Tongue (tissue), 2 donors: ENCODE results near the gene ABCB8. TPM values are rescaled to one million over a fixed set of nuclear protein-coding genes. Genes with fewer than 3 reads are reported as not detected.

Source experiments
- DNase-seq: peaks from one replicate; pipeline ENCODE4 v3.0.0-alpha.2; 2015
- total RNA-seq: library from RNA; depleted of rRNA; stranded (reverse); fragments of >200 nt; gene quantifications from one replicate; pipeline ENCODE4 v1.2.3, GENCODE V29; 2014

The ABCB8 gene
- total RNA-seq, 1 donor from 2014 or later, result 28.6 TPM

- no peak for DNase-seq
Measured at GRCh38 chr7:151074817-151075661, 46.8 kb downstream of the ABCB8 start.

- DNase-seq, result no peak
Measured at GRCh38 chr7:151075662-151075971, 47.4 kb downstream of the ABCB8 start.

- DNase-seq, result no peak
Measured at GRCh38 chr7:151075978-151076426, 47.8 kb downstream of the ABCB8 start.

- DNase-seq, result no peak
Measured at GRCh38 chr7:151076863-151077704, 48.8 kb downstream of the ABCB8 start.

DNA sequence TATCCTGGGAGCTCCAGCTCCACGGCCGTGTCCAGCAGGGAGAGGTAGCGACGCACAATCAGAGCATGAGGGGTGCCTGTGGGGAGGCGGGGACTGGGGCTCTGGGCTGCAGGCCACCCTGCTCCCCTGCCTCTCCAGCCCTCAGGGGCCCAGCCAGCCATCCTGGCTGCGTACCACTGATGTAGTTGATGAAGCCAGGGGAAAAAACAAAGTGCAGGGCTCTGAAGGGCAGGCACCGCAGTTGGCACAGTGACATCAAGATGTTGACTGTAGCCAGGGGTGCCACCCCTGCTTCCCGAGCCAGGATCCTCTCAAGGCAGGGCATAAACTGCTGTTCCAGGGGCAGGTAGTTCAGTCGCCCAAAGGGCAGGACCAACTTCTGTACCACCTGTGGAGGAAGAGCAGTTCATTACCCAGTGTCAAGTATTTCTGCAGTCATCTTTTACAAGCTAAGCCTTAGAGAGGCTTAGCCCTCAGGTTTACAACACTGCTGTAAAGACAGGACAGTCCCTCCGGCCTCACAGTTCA, 49.5 kb downstream of the ABCB8 start:
- DNase-seq, result no peak

GRCh38 chr7:151078233-151079040, 50.2 kb downstream of the ABCB8 start:
- no peak for DNase-seq

DNA sequence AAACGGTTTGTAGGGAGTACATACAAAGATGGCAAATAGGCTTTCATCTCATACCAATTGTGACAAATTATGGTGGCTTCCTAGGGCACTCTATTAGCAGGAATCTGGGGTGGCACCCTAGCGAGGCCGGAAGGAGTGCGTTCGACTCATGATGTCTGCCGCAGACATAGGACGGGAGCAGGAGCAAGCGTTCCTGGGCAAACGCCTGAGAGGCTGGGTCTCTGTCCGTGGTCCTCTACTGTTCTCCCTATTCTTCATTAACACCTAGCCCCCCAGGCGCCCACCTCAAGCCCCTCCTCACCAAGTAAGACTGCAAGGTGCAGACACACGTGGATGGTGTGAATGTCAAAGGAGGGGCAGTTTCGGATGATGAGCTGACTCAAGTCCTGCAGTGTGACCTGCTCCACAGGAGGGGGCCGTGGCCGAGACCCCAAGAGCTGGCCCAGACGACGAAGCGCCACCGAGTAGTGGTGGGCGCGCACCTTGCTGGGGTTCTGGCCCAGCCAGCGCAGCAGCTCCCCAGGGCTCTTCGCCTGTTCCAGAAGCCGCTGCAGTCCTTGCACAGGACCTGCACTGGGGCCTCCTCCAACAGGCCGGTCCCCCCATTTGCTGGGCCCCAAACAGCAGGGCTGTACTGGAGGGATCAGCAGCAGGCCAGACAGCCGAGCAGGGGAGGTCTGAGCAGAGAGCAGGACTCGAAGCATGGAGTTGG, 51.1 kb downstream of the ABCB8 start:
- DNase-seq, result no peak

DNA sequence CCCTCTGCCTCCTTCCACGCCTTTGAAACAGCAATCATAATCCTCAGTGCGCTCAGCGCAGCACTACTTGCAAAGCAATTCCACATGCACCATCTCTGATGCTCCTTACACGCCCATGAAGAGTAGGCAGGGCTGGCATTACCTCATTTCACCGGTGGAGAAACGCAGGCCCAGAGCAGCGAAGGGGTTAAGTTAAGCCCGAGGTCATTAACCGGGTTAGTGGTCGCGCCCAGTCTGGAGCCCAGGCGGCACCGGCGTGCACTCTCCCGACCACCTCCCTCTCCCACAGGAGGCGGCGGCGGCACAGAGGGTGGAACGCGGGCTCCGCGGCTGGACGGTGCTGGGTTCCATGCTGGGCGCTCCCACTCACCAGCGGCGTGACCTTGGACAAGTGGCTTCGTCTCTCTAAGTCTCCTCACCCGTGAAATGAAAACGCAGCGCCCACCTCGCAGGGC, 51.8 kb downstream of the ABCB8 start:
- DNase-seq, result peak; percentile 31

GRCh38 chr7:151080522-151081169, 52.4 kb downstream of the ABCB8 start, which contains the start of gene FASTK:
FASTK (minus strand) TSS chr7:151080809; CDS start chr7:151080766, 43 bp downstream.
- peak; percentile 96 for DNase-seq

DNA sequence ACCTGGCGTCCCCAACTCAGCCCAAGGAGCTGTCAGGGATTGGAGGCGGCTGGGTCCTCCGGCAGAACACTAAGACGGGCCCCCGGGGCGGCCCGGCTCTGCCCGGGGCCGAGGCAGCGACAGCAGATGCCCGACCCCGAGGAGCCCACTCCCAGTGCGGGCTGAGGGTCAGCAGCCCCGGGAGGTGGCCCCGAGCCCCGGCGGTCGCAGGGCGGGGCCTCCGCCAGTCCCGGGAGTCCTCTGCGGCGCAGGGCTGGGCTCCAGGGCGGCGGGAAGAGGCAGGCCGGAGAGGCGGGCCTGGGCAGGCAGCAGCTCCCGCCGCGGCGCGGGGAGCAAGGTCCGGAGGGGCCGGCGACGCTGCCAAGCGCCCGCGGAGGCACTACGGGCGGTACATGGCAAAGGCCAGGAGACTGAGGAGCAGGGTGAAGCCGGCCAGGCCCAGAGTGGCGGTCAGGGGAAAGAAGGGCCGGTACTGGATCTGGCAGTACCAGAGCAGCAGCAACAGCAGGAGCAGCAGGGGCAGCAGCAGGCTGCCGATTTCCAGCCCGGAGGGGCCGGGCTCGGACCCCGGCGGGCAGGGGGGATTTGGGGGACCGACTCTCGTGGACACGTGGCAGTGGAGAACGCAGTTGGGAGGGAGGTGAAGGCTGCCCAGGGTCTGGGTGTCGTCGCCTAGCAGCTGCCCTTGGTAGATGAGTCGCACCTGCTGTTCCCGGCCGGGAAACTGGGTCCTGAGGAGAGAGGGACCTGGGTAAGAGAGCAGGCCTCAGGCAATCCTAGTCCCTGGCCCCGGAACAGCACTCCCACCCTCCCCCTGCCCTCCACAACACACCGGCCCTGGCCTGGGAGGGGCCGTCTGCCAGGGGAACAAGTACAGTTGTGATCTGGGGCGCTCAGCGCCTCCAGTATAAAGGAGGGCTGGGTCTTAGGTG, 53.2 kb downstream of the ABCB8 start:
- DNase-seq, result peak; percentile 45

- no peak for DNase-seq
Measured at GRCh38 chr7:151082141-151083070, 54.2 kb downstream of the ABCB8 start.

DNA sequence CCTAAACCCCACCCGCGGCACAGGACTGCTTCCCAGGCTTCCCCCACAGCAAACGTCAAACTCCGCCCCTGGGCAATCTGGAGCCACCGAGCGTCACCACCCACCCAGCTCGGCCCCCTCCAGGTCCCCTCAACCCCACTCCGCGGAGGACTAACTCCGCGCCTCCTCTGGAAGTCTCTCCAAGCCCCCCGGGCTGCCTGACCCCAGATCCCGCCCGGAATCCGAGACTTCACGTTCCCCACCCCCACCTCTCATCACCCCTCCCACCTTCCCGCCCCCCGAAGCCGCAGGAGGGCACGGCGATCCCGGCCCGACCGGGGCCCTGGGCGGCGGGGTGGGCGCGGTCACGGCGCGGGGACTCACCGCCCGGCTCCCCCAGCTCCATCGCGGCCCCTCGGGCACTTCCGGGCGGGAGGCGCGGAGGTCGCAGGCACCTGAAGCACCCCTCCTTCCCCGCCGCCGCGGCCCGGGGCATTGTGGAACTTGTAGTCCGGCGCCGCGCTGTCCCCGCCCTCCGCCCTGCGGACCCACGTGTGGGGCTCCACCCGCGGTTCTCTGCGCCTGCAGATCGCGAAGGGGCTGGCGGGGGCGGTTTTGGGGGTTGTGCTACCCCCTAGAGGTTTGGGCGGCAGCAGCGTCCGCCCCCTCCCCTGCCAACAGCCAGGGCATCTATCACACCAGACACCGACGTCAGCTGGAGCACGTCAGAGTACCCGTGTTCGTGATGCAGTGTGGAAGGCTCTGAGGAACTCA, 55.0 kb downstream of the ABCB8 start, which contains the start of gene TMUB1:
TSS of gene TMUB1 (minus strand) at position 423 of the 753 bp plus-strand sequence. CDS start 930 bp downstream, outside the sequence.
- DNase-seq, result peak; percentile 83

- DNase-seq, result no peak
Measured at GRCh38 chr7:151083824-151084160, 55.5 kb downstream of the ABCB8 start.

DNA sequence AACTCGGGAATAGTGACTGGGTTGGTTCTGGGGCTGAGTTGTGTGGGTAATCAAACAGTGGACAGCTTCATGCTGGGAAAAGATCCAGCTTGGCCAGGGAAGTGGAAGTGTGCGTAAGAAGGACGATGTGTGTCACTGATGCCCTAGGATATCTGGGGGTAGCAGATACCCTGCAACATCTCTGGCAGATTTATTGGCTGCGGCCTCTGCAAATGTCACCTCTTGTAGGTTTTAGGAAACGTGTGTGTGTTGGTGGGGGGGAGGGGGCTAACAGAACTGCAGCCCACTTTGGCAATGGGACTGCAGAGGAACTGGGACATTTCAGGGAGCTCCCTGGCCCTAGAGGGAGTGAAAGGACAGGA, 57.1 kb downstream of the ABCB8 start:
- DNase-seq, result no peak

DNA sequence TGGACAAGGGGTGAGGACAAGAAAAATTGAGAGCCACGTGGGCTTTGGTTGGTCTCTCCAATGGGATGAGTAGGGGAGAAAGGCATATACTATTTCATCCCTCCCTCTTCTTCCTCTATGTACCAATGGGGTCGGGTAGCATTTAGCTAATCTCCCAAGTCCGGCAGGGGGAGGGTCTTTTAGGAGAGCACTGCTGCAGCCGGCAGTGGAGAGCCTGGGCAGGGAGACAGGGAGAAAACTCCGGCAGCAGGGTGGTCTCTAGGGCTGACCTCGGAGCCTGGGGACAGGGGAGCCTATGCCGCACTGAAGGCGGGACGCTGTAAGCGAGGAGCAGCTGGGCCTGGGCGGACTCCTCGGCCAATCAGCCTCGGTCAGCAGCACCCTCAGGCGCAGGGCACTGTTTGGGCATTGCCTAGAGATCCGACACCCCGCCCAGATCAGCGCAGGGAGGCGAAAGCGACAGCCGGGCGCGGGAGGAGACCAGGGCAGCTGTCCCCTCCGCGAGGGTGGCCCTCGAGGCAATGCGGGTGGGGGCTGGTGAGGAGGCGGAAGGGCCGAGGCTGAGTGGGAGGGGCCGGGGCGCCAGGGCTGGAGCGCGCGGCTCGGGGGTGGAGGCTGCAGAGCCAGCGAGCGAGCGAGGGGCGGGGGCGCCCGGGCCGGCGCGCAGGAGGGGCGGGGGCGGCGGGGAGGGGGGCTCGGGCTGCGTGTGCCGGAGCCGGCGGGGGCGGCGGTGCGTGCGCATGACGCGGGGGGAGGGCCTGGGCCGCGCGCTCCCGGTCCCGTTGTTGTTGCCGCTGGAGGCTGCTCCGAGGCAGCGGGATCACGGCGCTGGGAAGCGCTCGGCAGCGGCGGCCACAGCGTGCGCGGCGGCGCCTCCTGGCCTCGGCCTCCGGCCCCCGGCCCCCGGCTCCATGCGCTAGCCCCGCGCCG, 57.7 kb downstream of the ABCB8 start, which contains the start of gene AGAP3:
TSS of gene AGAP3 (plus strand) at position 785 of the 930 bp plus-strand sequence. CDS start 267 bp downstream, outside the sequence.
- DNase-seq, result peak; percentile 96

- peak; percentile 54 for DNase-seq
Measured at GRCh38 chr7:151086802-151087244, 58.6 kb downstream of the ABCB8 start.
